Panc1 (cell line): Measurements from ENCODE around the gene FETUB.

Source experiments
- POLR2AphosphoS5 ChIP-seq: IDR thresholded peaks from 2 replicates; pipeline ENCODE4 v1.6.1; 2012; ENCODE audit warnings: mild to moderate bottlenecking, low read depth, low read length, moderate library complexity
- TF ChIP-seq, protein P1 (sequence below): fragments of 450-650 bp; IDR thresholded peaks from 2 replicates; pipeline ENCODE4 v1.5.1; 2017; ENCODE audit warnings: mild to moderate bottlenecking

DNA sequence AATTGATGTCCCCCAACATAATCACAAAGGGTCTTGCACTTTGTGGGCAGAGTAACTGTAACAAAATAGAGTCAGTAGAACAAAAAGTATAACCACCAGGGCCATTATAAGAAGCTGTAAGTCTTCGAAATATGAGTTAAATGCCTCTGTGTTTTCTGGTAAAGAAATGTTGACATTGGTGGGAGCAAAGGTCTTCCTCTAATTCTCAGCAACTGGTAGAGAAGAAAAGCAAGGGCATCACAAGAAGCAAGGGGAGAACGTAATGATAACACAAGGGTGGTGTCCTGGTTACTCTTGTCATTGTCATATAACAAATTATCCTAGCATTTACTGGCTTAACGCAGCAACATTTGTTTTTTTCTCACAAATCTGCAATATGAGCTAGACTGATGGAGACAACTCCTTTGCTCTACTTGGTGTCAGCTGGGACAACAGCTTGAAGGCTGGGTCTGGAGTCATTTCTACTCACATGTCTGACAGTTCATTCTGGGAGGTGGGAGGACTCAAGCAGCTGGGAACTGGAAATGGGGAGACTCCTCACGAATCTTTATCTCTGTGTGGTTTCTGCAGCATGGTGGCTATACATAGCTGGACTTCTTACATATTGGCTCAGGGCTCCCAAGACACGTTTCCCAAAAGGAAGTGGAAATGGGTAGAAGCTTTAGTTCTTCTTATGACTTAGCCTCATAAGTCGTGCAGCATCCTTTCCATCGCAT is 49.5 kb upstream of the FETUB start:
- TF ChIP-seq, protein P1, sequence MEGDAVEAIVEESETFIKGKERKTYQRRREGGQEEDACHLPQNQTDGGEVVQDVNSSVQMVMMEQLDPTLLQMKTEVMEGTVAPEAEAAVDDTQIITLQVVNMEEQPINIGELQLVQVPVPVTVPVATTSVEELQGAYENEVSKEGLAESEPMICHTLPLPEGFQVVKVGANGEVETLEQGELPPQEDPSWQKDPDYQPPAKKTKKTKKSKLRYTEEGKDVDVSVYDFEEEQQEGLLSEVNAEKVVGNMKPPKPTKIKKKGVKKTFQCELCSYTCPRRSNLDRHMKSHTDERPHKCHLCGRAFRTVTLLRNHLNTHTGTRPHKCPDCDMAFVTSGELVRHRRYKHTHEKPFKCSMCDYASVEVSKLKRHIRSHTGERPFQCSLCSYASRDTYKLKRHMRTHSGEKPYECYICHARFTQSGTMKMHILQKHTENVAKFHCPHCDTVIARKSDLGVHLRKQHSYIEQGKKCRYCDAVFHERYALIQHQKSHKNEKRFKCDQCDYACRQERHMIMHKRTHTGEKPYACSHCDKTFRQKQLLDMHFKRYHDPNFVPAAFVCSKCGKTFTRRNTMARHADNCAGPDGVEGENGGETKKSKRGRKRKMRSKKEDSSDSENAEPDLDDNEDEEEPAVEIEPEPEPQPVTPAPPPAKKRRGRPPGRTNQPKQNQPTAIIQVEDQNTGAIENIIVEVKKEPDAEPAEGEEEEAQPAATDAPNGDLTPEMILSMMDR, result no peak
- no peak for TF ChIP-seq POLR2AphosphoS5
